Measurements from ENCODE around the gene MKLN1. TPM values are rescaled to one million over a fixed set of nuclear protein-coding genes. Genes with fewer than 3 reads are reported as not detected.
"Not testable (repeated sequence)": the region's sequence is repeated elsewhere in the genome, so short reads cannot be mapped to it uniquely, and the experiment has no call there.

Gene MKLN1
- total RNA-seq, 1 donor from 2014 or later = 45.7 TPM

- FAIRE-seq = no peak
- DNase-seq (ENCODE audit: low spot score in 2 of 2) = no peak
These were observed 20.9 kb upstream of the MKLN1 start for GRCh38 chr7:131306777-131307176.

- DNase-seq (ENCODE audit: low spot score in 2 of 2) (no peak), FAIRE-seq (no peak)
These were observed 20.0 kb upstream of the MKLN1 start for GRCh38 chr7:131307627-131308026.

GRCh38 chr7:131312838-131313237, 14.8 kb upstream of the MKLN1 start:
- no peak for DNase-seq (ENCODE audit: low spot score in 2 of 2)
- no peak for FAIRE-seq

GRCh38 chr7:131320603-131321002, 7.1 kb upstream of the MKLN1 start:
- FAIRE-seq = no peak
- no peak for DNase-seq (ENCODE audit: low spot score in 2 of 2)

GRCh38 chr7:131321656-131322055, 6.0 kb upstream of the MKLN1 start:
- no peak for DNase-seq (ENCODE audit: low spot score in 2 of 2)
- no peak for FAIRE-seq

GRCh38 chr7:131322061-131322460, 5.6 kb upstream of the MKLN1 start:
- DNase-seq (ENCODE audit: low spot score in 2 of 2) = no peak
- no peak for FAIRE-seq

- DNase-seq (ENCODE audit: low spot score in 2 of 2) (no peak), FAIRE-seq (no peak)
These were observed 4.8 kb upstream of the MKLN1 start for GRCh38 chr7:131322861-131323260.

GRCh38 chr7:131325179-131325840, 2.4 kb upstream of the MKLN1 start:
- DNase-seq (ENCODE audit: low spot score in 2 of 2) = no peak
- FAIRE-seq = no peak

- FAIRE-seq (no peak), DNase-seq (ENCODE audit: low spot score in 2 of 2) (no peak)
These were observed 1.1 kb upstream of the MKLN1 start for GRCh38 chr7:131326576-131326975.

GRCh38 chr7:131327049-131327625, 539 bp upstream of the MKLN1 start:
- FAIRE-seq (no peak), DNase-seq (ENCODE audit: low spot score in 2 of 2) (peak; percentile 49 to 58)

- FAIRE-seq (no peak), DNase-seq (ENCODE audit: low spot score in 2 of 2) (no peak)
These were observed 900 bp downstream of the MKLN1 start for GRCh38 chr7:131328377-131329175.

GRCh38 chr7:131329176-131329570, 1.5 kb downstream of the MKLN1 start:
- no peak for FAIRE-seq
- no peak for DNase-seq (ENCODE audit: low spot score in 2 of 2)

GRCh38 chr7:131330299-131330698, 2.6 kb downstream of the MKLN1 start:
- DNase-seq (ENCODE audit: low spot score in 2 of 2) (no peak), FAIRE-seq (no peak)

- DNase-seq (ENCODE audit: low spot score in 2 of 2) = no peak
- no peak for FAIRE-seq
These were observed 4.1 kb downstream of the MKLN1 start for GRCh38 chr7:131331806-131332205.

- DNase-seq (ENCODE audit: low spot score in 2 of 2); FAIRE-seq: not testable (repeated sequence)
These were observed 5.1 kb downstream of the MKLN1 start for GRCh38 chr7:131332729-131333128.

GRCh38 chr7:131335639-131336381, 8.1 kb downstream of the MKLN1 start:
- DNase-seq (ENCODE audit: low spot score in 2 of 2) = no peak
- peak; percentile 61 for FAIRE-seq

- DNase-seq (ENCODE audit: low spot score in 2 of 2) (no peak), FAIRE-seq (no peak)
These were observed 9.3 kb downstream of the MKLN1 start for GRCh38 chr7:131336956-131337355.

GRCh38 chr7:131338173-131338572, 10.5 kb downstream of the MKLN1 start:
- DNase-seq (ENCODE audit: low spot score in 2 of 2) (no peak), FAIRE-seq (no peak)

GRCh38 chr7:131338691-131339390, 11.2 kb downstream of the MKLN1 start:
- no peak for FAIRE-seq

GRCh38 chr7:131341690-131342089, 14.0 kb downstream of the MKLN1 start:
- no peak for FAIRE-seq
- no peak for DNase-seq (ENCODE audit: low spot score in 2 of 2)

More at GRCh38 chr7:131338691-131339390, 11.2 kb downstream of the MKLN1 start:
- no peak for DNase-seq (ENCODE audit: low spot score in 2 of 2)
